AG08395 (cell line): ENCODE measurements around the gene RNF224.

Experiments
- DNase-seq: peaks from one replicate; pipeline ENCODE4 v3.0.0; 2012; ENCODE audit warnings: mixed read lengths, low spot score

Gene RNF224

GRCh38 chr9:137227054-137227852, at the start of gene RNF224:
Gene RNF224 (plus strand): TSS chr9:137227502. CDS start chr9:137228336, 834 bp downstream.
- DNase-seq, result peak; percentile 77

GRCh38 chr9:137178201-137178938, 48.9 kb upstream of the RNF224 start:
- no peak for DNase-seq

GRCh38 chr9:137178939-137179630, 48.2 kb upstream of the RNF224 start:
- no peak for DNase-seq

- no peak for DNase-seq
Measured at GRCh38 chr9:137179761-137180160, 47.5 kb upstream of the RNF224 start.

GRCh38 chr9:137180491-137180890, 46.8 kb upstream of the RNF224 start:
- DNase-seq, result no peak

- DNase-seq, result no peak
Measured at GRCh38 chr9:137181680-137182079, 45.6 kb upstream of the RNF224 start.

- DNase-seq, result no peak
Measured at GRCh38 chr9:137182836-137183235, 44.5 kb upstream of the RNF224 start.

GRCh38 chr9:137183980-137184595, 43.2 kb upstream of the RNF224 start:
- DNase-seq, result no peak

- no peak for DNase-seq
Measured at GRCh38 chr9:137184881-137185660, 42.2 kb upstream of the RNF224 start.

GRCh38 chr9:137185921-137186320, 41.4 kb upstream of the RNF224 start:
- DNase-seq, result no peak

GRCh38 chr9:137186385-137186784, 40.9 kb upstream of the RNF224 start:
- no peak for DNase-seq

GRCh38 chr9:137187386-137187785, 39.9 kb upstream of the RNF224 start:
- no peak for DNase-seq

GRCh38 chr9:137188086-137188489, 39.2 kb upstream of the RNF224 start:
- no peak for DNase-seq

GRCh38 chr9:137188490-137189296, 38.6 kb upstream of the RNF224 start, which contains the start of the genes ANAPC2 and SSNA1:
Gene ANAPC2 (minus strand): TSS chr9:137188560. CDS start chr9:137188532, 28 bp downstream.
Gene SSNA1 (plus strand): TSS chr9:137188676. CDS start chr9:137188727, 51 bp downstream.
- peak; percentile 97 for DNase-seq

- no peak for DNase-seq
Measured at GRCh38 chr9:137189297-137190295, 37.7 kb upstream of the RNF224 start.

- DNase-seq, result no peak
Measured at GRCh38 chr9:137190315-137190856, 36.9 kb upstream of the RNF224 start.

- DNase-seq, result no peak
Measured at GRCh38 chr9:137191245-137191644, 36.1 kb upstream of the RNF224 start.

GRCh38 chr9:137191691-137192447, 35.4 kb upstream of the RNF224 start:
- DNase-seq, result no peak
